ENCODE results near the gene ATP1B3.

GRCh38 chr3:141878817-141879216, 2.4 kb downstream of the ATP1B3 start:
- TF ChIP-seq EZH2 (IDR thresholded peaks at IDR 0.05; ENCODE audit: borderline replicate concordance, low read length): no peak
- TF ChIP-seq CTCF (conservative IDR thresholded peaks at IDR 0.05 in 1 of 2, IDR thresholded peaks at IDR 0.05 in 1 of 2; ENCODE audit: extremely low read depth in 1 of 2, insufficient read depth in 1 of 2, low read depth in 1 of 2, low read length in 2 of 2): no peak
